Measurements from ENCODE around the gene ADGRF5.

Gene ADGRF5

DNA sequence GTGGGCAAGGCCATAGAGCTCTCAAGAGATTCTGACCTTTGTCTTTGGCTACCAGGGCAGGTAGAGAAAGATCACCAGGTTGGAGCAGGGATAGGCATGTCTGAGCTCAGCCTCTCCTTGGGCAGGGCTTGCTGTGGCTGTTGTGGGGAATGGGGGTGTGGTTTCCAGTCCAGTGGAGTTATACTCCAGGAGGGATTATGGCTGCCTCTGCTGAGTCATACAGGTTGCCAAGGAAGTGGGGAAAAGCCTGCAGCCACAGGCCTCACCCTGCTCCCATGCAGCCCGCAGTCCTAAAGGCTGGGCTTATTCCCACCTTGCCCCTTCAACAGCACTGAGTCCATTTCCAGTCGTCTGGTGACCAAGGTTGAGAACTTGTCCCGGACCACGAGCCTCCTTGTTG, 106.6 kb downstream of the ADGRF5 start:
- no peak for DNase-seq (ENCODE audit: low spot score)

GRCh38 chr6:46808806-46809205, 112.9 kb downstream of the ADGRF5 start:
- no peak for DNase-seq (ENCODE audit: low spot score)

All from hematopoietic multipotent progenitor cell treated with erythropoietin and hydrocortisone succinate and interleukin-3 and kit ligand, for 17 days (in vitro differentiated cells).